GM19043 (cell line): Measurements from ENCODE around the gene TGFBR2.

Experiments used
- ATAC-seq: cut with Tn5 transposase; IDR thresholded peaks from one replicate; pipeline ENCODE4 v1.9.1; 2021; ENCODE audit warnings: low read depth; ENCODE audit not compliant: unreplicated experiment

The TGFBR2 gene

GRCh38 chr3:30671527-30672286 lies 65.3 kb downstream of the TGFBR2 start:
- ATAC-seq = no peak

- ATAC-seq = no peak
Observed at GRCh38 chr3:30672287-30672735, 65.9 kb downstream of the TGFBR2 start.

- ATAC-seq = no peak
Observed at GRCh38 chr3:30672959-30673358, 66.6 kb downstream of the TGFBR2 start.

- ATAC-seq = no peak
Observed at GRCh38 chr3:30673425-30674341, 67.3 kb downstream of the TGFBR2 start.

- no peak for ATAC-seq
Observed at GRCh38 chr3:30675006-30675405, 68.6 kb downstream of the TGFBR2 start.

GRCh38 chr3:30675774-30676173 lies 69.4 kb downstream of the TGFBR2 start:
- no peak for ATAC-seq

GRCh38 chr3:30676424-30677346 lies 70.3 kb downstream of the TGFBR2 start:
- ATAC-seq = no peak

- no peak for ATAC-seq
Observed at GRCh38 chr3:30677347-30677685, 70.9 kb downstream of the TGFBR2 start.

- no peak for ATAC-seq
Observed at GRCh38 chr3:30679045-30679444, 72.6 kb downstream of the TGFBR2 start.

GRCh38 chr3:30680789-30681648 lies 74.6 kb downstream of the TGFBR2 start:
- ATAC-seq = no peak

GRCh38 chr3:30681649-30682211 lies 75.3 kb downstream of the TGFBR2 start:
- no peak for ATAC-seq

- ATAC-seq = no peak
Observed at GRCh38 chr3:30682434-30683155, 76.2 kb downstream of the TGFBR2 start.

GRCh38 chr3:30683769-30684168 lies 77.4 kb downstream of the TGFBR2 start:
- ATAC-seq = no peak

GRCh38 chr3:30684356-30684755 lies 78.0 kb downstream of the TGFBR2 start:
- ATAC-seq = no peak

- no peak for ATAC-seq
Observed at GRCh38 chr3:30685267-30685667, 78.9 kb downstream of the TGFBR2 start.

- ATAC-seq = no peak
Observed at GRCh38 chr3:30686176-30686575, 79.8 kb downstream of the TGFBR2 start.

GRCh38 chr3:30686799-30687198 lies 80.4 kb downstream of the TGFBR2 start:
- no peak for ATAC-seq

GRCh38 chr3:30687930-30688570 lies 81.6 kb downstream of the TGFBR2 start:
- no peak for ATAC-seq
